Activated CD4-positive, CD25-positive, alpha-beta regulatory T cell treated with anti-CD3 and anti-CD28 coated beads, Interleukin-2, amount 50 U/mL, for 16 hours (primary cell): ENCODE measurements around the gene SEC61G.

ENCODE experiments used
- DNase-seq: peaks from one replicate; pipeline ENCODE4 v3.0.0-alpha.2; 2020; ENCODE audit warnings: low read depth, low spot score

The SEC61G gene

DNA sequence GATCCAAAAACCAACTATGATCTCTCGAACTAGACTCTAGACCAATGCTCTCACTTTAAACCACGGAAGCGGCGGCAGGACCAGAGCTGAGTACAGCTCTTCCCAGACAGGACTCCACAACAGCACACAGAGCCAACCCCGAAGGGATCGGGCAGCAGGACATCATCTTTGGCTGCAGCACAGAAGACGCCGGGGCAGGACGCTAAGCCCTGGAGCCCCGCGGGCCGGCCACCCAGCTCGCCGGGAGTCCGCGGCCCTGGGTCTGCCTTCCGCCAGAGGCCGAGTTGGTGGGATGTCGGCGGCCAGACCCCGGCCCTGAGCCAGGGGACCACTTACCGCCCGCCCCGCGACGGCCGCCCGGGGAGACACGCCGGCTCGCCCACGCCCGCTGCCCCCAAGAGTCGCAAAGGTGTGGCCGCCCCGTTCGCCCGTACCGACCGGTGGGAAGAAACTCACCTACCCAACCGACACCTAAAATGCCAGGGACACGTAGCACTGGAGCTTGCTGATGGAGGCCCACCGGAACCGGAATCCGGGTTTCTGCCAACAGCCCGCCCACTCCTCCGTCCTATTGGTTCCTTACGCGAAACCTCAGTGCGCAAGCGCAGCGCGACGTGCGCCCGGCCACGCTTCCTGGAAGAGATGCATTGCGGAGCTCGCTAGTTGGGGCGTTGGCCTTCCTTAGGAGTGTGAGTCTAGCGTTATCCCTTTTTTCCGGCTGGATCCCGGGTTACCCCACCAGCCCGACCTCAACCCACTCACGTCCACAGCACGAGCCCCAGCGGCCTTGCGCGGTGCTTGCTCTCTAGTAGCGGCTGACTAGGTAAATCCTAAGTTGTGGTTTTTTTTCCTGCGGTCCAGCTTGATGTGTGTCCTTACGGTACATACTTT, at the start of gene SEC61G:
TSS of gene SEC61G (minus strand) at position 510 of the 891 bp plus-strand sequence. CDS start 1,623 bp downstream, outside the sequence.
- peak; percentile 91 for DNase-seq

DNA sequence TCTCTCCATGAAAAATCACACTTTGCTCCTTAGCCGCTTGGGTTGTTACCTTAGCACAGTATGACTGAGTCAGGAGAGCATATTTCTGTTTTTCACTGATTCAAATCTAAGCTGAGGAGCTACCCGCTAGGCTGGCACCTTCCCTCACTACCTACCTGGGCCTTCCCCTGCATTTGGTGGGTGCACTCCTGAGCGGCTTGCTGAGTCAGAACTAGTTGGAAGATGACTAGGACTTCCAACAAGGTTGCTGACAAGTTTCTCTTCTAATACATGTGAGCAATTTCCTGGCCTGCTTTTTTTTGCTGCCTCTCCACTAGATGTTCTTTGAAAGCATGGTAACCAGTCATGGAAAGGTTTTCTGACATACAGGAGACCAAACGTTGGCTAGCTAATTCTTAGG, 43.8 kb upstream of the SEC61G start:
- no peak for DNase-seq

DNA sequence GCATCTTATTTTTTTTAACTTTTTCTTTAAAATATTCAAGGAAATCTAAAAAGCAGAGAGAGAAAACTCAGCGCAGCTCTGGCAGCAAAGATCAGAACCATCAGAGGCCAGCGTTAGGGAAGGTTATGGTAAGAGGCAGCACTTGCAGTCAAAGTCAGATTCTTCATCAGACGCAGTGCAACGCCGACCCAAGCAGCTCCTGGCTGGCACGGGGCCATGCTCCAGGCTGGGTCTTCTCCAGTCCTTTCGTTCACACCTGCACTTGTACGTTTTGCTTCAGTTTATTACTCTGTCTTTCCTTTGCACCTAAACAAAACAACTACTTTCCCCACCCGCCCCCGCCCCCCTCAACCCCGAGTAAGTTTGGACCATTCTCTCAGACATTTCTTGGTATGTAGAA, 43.1 kb upstream of the SEC61G start:
- no peak for DNase-seq

DNA sequence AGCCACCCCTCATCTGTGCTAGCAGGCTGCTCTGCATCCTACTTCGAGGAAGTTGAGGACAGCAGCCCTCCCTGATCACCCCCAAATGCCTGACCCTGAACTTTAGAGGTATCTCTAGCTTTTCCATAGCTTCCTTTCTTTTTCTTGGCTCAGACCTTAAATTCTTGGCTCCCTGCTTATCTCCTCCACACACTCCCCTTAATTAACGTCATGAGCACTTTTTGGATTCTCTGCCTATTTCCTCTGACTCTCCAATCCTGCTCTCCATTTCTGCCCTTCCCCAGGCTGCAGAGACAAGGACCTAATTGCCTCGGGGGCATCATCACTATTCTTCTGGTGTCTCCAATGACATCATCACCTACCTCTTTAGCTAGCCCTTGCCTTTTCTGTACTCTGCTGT, 40.8 kb upstream of the SEC61G start:
- DNase-seq: no peak

DNA sequence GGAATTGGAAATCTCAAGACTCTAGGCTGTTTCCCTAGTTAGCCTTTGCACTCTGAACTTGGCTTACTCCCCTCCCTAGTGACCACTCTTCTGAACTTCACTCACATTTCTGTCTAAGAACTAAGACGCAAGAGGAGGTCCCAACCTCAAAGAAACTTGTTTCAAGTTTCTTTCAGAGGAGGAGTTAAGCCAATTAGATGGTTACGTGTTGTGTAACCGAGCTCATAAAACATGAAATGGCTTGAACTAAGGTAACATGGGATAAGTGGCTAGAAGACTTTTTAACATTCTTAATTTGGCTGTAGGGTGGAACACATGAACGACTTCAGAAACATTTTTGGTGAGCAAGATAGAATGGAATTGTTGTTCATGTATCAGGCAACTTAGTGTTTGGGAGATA, 39.5 kb upstream of the SEC61G start:
- DNase-seq: no peak

DNA sequence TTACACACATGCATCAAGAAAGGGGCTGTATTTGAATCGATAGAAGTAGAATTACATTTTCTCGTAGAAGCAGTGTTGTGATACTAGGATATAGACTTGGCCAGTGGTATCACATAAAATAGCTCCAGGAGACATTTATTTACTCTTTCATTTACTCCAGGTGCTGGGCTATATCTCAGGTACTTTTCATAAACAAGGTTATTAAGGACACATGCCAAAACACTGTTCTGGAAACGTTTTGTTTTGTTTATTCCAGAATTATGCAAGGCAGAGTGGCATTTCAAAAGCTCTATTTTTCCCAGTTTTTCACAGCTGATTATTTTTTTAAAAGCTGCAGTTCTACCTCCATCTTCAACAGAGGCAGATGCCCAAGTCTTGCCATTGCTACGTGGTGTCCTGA, 37.8 kb upstream of the SEC61G start:
- no peak for DNase-seq

DNA sequence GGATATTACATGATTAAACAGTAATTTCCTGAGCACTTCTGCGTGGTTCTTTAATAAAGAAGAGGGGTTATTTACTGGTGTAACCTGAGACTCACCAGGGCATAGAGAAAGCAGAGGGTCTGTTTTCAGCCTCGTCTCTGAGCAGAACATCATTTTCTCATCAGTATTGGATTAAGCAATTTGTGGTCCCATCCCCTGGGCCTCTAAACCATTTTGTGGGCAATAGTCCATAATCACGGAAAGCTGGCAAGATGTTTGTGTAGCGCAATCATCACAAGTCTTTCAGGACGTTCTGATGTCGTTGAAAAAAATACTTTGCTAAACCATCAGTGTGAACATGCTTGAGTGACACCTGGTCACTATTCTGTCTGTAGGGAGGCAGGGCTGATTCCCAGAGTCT, 37.1 kb upstream of the SEC61G start:
- DNase-seq: no peak

DNA sequence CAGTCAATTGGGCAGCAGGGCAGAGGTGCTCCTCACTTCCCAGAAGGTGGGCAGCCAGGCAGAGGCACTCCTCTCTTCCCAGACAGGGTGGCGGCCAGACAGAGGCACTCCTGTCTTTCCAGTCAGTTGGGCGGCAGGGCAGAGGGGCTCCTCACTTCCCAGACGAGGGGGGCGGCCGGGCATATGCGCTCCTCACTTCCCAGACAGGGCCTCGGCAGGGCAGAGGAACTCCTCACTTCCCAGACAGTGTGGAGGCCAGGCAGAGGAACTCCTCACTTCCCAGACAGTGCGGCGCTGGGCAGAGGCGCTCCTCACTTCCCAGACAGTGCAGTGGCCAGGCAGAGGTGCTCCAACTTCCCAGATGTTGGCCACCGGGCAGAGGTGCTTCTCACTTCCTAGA, 33.4 kb upstream of the SEC61G start:
- DNase-seq: no peak

DNA sequence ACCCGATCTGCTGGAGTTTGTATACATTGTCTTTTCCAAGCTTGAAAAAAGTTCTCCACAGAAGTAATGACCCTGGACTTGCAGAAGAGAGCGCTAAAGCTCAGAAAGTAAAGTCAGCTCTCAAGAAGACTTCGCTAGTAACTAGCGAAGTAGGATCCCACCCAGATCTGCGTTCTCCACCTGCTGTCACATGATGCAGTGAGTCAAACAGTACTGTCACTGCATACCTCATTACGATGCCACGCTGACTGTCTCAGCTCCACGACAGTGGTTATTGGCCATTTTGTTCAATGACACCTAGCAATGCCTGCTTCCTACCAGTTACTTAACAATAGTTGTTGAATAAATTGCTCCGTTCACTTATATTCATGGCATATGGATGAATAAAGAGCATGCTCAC, 29.7 kb upstream of the SEC61G start:
- no peak for DNase-seq

DNA sequence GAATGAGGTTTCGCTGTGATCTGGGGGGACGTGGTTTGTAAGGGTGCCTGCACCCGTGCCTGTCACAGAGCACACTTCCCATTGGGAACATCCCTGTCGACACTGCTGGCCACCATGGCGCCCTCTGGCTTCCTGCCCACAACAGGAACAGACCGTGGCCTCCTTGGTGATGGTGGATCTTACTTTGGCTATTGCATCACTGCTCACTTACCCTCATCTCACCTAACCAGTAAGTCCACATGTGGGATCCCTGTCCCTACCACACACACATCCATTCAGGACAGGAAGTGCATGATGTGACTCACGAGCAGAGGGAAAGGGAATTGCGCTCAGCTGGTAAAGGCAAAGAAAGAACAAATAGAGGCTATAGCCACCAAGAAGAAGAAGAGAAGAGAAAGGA, 26.2 kb upstream of the SEC61G start:
- DNase-seq: no peak

DNA sequence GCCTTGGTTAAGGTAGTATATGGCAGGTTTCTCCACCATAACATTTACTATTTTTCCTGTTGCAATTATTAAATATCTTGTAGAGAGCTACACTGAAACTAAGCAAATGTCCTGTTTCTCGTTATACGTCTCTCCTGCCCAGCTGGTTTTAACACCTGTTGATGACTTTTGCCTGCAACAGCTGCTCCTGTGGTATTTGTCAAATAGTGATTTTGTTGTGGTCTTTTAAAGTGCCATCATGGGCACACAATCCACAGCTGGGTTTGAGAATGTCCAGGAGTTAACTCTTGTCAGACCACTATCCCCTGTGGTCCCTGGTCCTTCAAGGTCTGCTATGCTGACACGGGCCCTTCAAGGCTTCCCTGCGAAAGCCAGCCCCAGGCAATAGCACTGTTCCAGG, 24.9 kb upstream of the SEC61G start:
- no peak for DNase-seq

DNA sequence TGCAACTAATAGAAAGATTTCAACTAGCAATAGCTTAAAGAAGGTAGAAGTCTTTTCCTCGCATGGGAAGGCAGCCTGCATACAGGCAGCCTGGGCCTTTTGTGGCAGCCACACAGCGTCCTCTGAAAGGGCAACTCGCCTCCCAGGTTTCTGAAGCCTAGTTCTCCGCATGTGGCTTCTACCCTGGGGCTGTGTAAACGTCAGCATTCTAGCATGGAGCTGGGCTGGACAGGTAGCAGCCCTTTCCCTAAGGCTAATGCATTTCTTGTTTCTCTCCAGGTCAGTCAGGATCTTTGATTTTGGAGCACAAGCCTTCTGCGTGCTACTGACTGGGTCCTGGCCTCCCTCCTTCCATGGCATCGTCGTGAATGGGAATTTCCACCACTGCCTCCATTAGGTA, 23.8 kb upstream of the SEC61G start:
- DNase-seq: no peak

DNA sequence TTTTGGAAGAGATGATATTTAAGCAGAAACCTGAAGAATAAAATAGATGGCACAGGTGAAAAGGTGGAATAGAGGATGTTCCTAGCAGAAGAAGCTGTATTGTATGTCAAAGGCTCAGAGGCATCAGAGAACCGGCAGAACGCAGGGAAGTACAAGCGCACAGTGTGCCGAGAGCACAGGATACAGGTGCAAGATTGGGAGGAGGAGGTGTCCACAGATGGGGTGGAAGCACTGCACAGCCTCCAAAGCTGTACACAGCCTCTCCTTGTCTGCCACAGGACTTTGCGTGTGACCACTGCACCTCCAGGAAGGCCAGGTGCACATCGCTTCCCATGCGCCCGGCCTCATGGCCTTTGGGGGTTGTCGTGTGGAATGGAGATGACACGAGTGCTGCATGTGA, 23.3 kb upstream of the SEC61G start:
- no peak for DNase-seq

DNA sequence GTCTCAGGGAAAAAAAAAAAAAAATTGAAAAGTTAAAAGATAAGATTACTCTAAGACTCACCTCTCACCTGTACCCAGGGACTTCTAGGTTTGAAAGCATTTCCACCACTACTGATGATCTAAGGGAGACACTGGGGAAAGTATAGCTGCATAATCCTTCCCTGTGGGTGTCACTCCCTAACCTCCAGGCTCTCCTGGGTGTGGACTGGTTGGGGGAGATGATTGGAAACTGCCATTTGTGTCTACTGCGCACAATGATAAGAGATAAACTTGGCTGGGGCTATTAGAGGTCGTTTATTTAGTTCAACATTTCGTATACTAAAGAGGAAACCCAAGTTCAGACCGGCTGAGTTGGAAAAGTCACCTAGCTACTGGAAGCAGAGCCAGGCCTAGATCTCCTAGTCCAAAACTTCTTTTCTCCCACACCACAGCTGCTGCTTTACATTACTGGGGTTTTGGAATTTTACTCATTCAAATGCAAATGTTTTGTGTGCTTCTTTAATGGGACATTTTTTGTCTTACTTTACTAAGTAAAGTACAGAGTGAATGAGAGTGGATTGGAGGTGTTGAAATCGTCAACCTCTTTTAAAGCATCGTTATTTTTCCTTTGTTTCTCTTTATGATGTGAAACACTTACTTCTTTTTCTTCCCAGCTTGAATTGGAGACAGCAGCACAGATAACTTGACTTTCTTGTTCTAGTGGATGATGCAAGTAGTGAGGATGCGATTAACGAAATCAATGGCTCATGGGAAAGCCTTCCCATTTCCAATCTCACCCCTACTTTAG, 22.3 kb upstream of the SEC61G start:
- DNase-seq: no peak

DNA sequence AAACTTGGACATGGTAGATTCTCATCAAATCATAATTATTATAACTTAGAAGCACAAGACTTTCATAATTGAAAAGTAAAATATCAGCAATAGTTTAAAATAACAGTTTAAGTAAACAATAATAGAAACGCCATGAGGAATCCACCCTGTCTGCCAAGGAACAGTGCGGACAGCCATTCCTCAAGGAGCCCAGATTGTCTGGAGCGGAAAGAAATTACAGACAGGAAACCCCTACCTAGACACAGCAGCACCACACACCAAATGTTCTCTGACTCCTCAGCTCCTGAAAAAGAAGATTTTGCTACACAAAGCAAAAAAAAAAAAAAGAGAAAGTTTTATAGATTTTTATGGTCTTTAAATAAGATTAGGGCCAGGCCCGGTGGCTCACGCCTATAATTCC, 21.5 kb upstream of the SEC61G start:
- no peak for DNase-seq

DNA sequence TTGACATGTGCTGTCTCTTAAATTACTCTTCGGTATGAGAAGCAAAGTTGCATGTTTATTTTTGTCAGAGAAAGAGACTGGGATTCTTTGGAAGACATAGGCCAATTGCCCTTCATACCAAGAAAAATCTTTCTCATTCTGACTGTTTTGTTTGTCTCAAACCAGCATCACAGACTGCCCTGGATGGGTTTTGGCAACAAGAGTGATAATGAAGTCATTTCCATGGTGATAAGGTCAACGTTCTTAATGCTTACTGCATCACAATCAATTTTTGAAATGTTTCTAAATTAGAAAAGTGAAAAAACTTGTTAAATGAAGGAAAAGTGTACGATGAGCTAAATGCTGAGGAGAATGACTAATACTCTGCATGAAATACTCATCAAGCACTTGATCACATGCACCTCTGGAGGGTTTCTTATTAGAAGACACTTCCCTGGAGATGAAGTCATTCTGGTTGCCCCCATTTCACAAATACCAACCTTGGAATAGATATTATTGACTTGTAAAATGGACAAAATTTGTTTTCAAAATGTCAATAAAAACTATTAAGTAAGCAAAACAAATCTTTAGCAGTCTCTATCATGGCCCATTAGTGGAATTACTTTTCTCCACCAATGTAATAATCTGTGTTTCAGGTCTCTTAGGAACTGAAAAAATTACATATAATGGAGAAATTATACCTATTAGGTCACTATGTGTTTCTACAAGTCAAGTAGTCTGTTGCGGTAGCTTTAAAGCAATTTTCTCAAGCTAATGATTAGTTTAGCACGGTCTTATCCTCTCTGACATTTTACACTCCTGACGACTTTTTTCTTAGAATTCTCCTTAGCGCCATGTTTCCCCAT, 19.9 kb upstream of the SEC61G start:
- no peak for DNase-seq

DNA sequence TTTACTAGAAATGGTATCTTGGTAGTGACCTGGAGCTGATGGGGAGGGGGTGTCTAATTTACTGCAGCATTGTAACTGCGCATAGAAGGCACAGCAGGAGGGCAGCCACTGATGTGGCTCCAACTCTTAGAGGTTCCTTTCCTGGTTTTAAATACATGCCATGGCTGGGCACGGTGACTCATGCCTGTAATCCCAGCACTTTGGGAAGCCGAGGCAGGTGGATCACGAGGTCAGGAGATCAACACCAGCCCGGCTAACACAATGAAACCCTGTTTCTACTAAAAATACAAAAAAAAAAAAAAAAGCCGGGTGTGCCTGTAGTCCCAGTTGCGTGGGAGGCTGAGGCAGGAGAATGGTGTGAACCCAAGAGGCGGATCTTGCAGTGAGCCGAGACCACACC, 19.2 kb upstream of the SEC61G start:
- DNase-seq: no peak

DNA sequence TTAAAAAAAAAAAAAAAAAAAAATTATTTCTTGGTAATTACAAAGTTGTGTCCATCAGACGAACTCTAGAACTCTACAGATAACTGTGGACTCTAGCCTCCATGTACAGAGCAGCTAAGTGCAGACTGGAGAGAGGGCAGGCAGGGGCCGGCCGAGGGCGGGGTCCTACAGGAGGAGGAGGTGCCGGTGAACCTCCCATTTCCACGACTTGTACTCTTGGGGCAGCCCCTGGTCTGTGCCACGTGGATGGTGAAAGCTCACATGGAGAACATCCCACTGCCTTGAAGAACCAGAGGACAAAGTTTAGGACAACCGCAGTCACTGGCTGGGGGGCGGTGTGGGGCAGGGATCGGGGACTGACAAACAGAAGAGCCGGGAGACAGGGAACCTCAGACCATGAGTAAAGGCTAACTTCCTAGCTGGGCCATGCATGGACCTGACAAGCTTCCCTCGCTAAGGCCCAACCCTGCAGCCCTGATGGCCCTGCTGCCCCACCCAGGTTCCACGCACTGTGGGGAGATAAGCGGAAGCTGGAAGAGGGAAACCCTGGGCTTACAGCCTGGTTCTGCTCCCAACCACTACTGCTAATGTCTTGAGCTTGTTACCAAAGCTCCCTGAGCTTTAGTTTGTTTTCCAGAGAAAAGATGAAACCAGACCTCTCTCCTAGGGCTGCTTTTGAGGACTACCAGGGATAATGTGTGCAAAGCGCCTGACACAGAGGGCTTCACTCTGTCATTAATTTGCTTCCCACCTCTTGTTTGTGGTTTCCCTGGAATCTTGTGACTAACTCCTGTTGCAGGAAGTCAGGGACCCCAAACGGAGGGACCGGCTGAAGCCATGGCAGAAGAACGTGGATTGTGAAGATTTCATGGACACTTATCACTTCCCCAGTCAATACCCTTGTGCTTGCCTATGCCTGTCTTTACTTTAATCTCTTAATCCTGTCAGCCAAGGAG, 16.1 kb upstream of the SEC61G start:
- no peak for DNase-seq

DNA sequence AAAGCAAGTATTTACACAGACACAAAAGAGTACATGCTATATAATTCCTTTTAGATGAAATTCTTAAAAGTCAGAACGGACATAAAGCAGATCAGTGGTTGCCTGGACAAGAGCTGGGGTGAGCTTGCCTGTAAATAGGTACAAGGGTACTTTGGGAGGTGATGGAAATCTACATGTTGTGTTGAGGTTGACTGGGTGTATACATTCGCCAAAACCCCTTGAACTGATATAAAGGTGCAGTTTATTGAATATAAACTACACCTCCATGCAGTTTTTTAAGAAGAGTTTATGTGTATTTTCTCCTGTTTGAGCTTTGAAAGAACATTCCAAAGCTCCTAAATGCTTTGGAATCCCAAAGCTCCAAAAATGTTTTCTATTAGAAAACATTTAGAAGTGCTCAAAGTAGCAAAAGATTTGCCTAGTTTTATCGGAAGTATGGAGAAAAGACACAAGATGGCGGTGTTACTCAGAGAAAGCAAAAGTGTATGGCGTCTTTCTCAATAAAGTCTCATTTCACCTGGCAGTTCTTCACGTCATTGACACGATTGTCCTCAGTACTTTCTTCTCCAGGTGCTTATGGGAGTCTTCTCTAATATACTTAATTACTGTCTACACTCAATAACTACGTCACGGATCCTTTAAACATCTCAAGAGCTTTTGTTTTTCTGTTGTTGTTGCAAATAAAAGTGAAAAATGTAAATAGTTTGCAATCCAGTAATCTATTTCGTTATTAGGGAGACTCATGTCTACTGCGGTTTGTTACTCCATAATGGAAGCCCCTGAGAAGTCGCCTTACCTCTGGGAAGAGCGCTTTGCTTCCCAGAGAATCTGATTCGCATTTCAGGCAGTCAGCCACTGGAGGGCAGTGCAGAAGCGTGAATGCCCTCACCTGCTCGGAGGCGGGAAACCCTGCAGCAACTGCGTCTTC, 14.7 kb upstream of the SEC61G start:
- peak; percentile 41 for DNase-seq

DNA sequence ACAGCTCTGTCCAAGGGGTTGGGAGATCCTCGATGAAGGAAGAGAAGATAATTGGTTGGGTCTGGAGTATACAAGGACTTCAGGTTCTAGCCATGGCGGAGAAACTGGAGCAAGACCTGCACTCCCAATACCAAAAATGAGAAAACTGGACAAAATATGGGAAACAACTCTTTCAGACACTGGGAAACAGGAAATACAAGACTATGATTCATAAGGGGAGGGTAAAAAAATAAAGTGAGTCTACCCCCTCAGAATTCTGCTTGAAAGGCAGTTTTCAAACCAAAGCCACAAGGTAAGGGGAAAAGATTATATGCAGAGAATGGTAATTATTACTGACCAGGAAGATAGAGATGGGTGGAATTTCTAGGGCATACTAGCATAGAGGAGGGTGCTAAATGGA, 10.2 kb upstream of the SEC61G start:
- DNase-seq: no peak
